Testis (tissue), 3 donors: ENCODE results near the gene TCF7L2. TPM values are rescaled to one million over a fixed set of nuclear protein-coding genes. Genes with fewer than 3 reads are reported as not detected.

Source experiments
- DNase-seq: peaks from one replicate; pipeline ENCODE4 v3.0.0-alpha.2; 2019
- H3K27ac ChIP-seq, 2 donors: fragments of 200-600 bp; sonication (generic); one replicate each; pipeline ENCODE4 v1.5.1; 2019
- H3K27me3 ChIP-seq: fragments of 200-600 bp; sonication (generic); one replicate; pipeline ENCODE4 v1.5.1; 2019
- H3K36me3 ChIP-seq: fragments of 200-600 bp; sonication (generic); one replicate; pipeline ENCODE4 v1.5.1; 2017; ENCODE audit warnings: low read depth; ENCODE audit errors: missing control alignments
- H3K4me1 ChIP-seq: fragments of 200-600 bp; sonication (generic); one replicate; pipeline ENCODE4 v1.5.1; 2019
- H3K4me3 ChIP-seq, 2 donors: fragments of 200-600 bp; sonication (generic); one replicate each; pipeline ENCODE4 v1.5.1; 2017 to 2019
- H3K9me3 ChIP-seq: fragments of 200-600 bp; sonication (generic); one replicate; pipeline ENCODE4 v1.5.1; 2017
- CTCF ChIP-seq, 3 experiments: fragments of 450-650 bp in 2 of 3; fragments of 200-600 bp in 1 of 3; sonication (generic) in 1 of 3; IDR thresholded peaks; one replicate each; pipeline ENCODE4 v1.5.1; 2016 to 2019; ENCODE audit warnings: antibody characterized with exemption in 3 of 3, mild to moderate bottlenecking in 2 of 3, moderate library complexity in 1 of 3
- POLR2A ChIP-seq: fragments of 450-650 bp; IDR thresholded peaks from one replicate; pipeline ENCODE4 v1.6.1; 2017; ENCODE audit warnings: antibody characterized with exemption, mild to moderate bottlenecking, moderate library complexity
- WGBS, 2 donors: methylation state at CpG; one replicate each; pipeline ENCODE4 v1.1.5; 2018; 5-methylcytosine and 5-hydroxymethylcytosine counted together
- intact Hi-C: fragments of 100-400 bp; cut with DNase I; formaldehyde crosslinking; loops from one replicate; pipeline ENCODE4 v1.15.1; 2023; ENCODE audit warnings: low total_unique reads
- polyA plus RNA-seq: library from polyadenylated mRNA; stranded (reverse); fragments of 350-450 nt; fragmentation: Illumina TruSeq; extraction: RNeasy Lipid Tissue Mini Kit (QIAGEN cat#74804); gene quantifications from one replicate; pipeline ENCODE4 v1.2.3, GENCODE V29; 2014; ENCODE audit warnings: low read depth, low replicate concordance; ENCODE audit not compliant: insufficient read depth
- total RNA-seq, 2 donors: library from RNA; depleted of rRNA; stranded (reverse); fragments of >200 nt; gene quantifications; one replicate each; pipeline ENCODE4 v1.2.3, GENCODE V29; 2016

The TCF7L2 gene
- total and polyA plus RNA-seq, 3 donors from 2014 or later, result 18.5 to 25.4 (median 23.3) TPM

DNA sequence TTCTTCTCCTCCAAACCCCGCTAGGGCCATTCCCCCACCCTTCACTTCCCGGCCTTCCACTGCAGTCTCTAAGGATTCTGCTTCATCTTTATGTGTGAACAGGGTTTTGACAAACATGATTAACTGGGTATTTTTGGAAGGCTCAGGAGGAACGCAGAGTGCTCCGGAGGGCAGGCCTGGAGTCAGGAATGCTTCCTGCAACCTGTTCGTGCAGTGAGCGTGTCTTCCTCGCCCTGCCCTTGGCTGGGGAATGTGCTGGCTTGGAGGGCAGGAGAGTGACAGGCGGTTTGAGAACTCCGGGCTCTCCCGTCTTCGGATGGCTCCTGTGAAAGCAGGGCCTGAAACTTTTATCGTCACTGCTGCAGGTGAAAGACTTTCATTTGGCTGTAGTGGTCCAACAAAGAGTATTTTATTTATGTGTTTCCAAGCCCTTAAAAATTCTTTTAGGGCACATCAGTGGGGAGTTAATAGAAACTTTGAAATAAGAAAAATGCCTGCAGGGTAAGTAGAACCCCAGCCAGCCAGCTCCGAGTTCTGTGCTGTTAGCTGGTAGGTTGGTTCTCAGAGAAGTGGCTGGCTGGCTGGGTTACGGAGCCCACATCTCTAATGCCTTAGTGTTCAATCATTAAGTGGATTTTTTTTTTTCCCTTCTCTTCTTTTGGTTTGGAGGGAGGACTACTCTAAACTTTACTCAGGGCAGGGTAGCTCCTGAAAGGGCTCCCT lies 51.0 kb downstream of the TCF7L2 start:
- WGBS, 2 donors, result 52 to 58% methylated on average over 14 of the region's 14 CpGs
- TF ChIP-seq CTCF (IDR thresholded peaks at IDR 0.05), result no peak
- TF ChIP-seq POLR2A, result no peak
- no peak for DNase-seq
- Histone ChIP-seq H3K27me3 (no peaks in the 10 kb centered on the region), H3K36me3 (no peaks in the 10 kb centered on the region), H3K4me1 (peaks cover 22% of the 10 kb centered on the region), H3K4me3 (no peak overlapping the region), H3K27ac (no peak overlapping the region), H3K9me3 (no peaks in the 10 kb centered on the region)
- intact Hi-C loops, result no loop called here

- intact Hi-C loops, result no loop called here
- H3K27ac ChIP-seq, result no peak overlapping the region
- 78 to 86% methylated on average over 8 of the region's 8 CpGs for WGBS, 2 donors
- DNase-seq, result no peak
- no peaks in the 10 kb centered on the region for H3K9me3 ChIP-seq
- H3K4me1 ChIP-seq, result peaks cover 28% of the 10 kb centered on the region
- no peak overlapping the region for H3K4me3 ChIP-seq
- no peaks in the 10 kb centered on the region for H3K27me3 ChIP-seq
- no peaks in the 10 kb centered on the region for H3K36me3 ChIP-seq
- TF ChIP-seq POLR2A, result no peak
These were observed 51.8 kb downstream of the TCF7L2 start for GRCh38 chr10:113001599-113002448.

DNA sequence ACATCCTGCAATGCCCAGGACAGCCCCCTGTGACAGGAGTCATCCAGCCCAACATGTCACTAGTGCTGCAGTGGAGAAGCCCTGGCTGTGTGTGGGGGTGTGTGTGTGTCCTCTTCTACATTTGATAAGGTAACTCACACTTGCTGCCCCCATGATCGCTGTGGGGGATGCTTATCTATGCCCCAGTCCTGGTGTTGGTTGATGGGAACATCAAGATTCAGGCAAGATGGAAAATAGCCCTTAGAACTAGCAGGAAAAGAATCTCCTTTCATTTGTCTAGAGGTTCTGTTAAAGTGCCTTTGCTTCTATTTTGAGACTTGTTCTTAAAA lies 52.4 kb downstream of the TCF7L2 start:
- peaks cover 30% of the 10 kb centered on the region for H3K4me1 ChIP-seq
- H3K36me3 ChIP-seq, result no peaks in the 10 kb centered on the region
- WGBS, 2 donors, result 38 to 40% methylated on average over 1 of the region's 1 CpG
- H3K27ac ChIP-seq, result no peak overlapping the region
- H3K4me3 ChIP-seq, result no peak overlapping the region
- DNase-seq, result no peak
- TF ChIP-seq CTCF (IDR thresholded peaks at IDR 0.05) (no peak), POLR2A (no peak)
- H3K27me3 ChIP-seq, result no peaks in the 10 kb centered on the region
- H3K9me3 ChIP-seq, result no peaks in the 10 kb centered on the region
- intact Hi-C loops, result no loop called here

- Histone ChIP-seq H3K36me3 (no peaks in the 10 kb centered on the region), H3K9me3 (no peaks in the 10 kb centered on the region), H3K4me3 (no peak overlapping the region), H3K27me3 (no peaks in the 10 kb centered on the region), H3K27ac (no peak overlapping the region), H3K4me1 (peaks cover 30% of the 10 kb centered on the region)
- no peak for DNase-seq
- TF ChIP-seq CTCF (IDR thresholded peaks at IDR 0.05), result no peak
- no peak for TF ChIP-seq POLR2A
- intact Hi-C loops, result no loop called here
- WGBS, 2 donors, result 71 to 87% methylated on average over 3 of the region's 3 CpGs
These were observed 53.0 kb downstream of the TCF7L2 start for GRCh38 chr10:113003052-113003451.

DNA sequence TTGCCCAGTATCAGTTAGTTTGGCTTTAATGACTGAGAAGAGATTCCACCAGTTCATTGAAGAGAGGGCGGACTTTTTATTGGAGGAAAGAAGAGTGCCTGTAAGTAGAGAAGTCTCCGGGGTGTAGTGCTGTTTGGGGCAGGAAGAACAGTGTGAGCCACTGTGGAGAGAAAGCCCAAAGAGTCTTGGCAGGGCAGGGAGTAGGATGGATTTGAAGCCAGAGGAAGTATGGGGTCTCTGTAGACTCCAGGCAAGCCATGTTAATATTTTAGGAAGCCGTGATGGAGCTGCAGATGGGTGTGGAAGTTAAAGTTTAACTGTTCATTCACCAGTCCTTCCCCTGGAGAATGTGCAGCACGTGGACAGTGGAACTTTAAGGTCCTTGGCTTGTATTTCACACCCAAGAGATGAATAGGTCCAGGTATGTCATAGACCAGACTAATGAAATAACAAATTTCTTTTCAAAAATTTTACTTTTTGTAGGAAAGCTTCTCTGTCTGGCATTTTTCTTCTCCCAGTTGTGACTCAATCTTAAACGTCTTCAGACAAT lies 54.1 kb downstream of the TCF7L2 start:
- TF ChIP-seq POLR2A, result no peak
- TF ChIP-seq CTCF (IDR thresholded peaks at IDR 0.05), result no peak
- no peak for DNase-seq
- H3K36me3 ChIP-seq, result no peaks in the 10 kb centered on the region
- intact Hi-C loops, result no loop called here
- no peaks in the 10 kb centered on the region for H3K27me3 ChIP-seq
- H3K27ac ChIP-seq, result no peak overlapping the region
- 62 to 64% methylated on average over 5 of the region's 5 CpGs for WGBS, 2 donors
- peaks cover 30% of the 10 kb centered on the region for H3K4me1 ChIP-seq
- H3K9me3 ChIP-seq, result no peaks in the 10 kb centered on the region
- H3K4me3 ChIP-seq, result no peak overlapping the region
